ENCODE measurements around the gene PTPRU. TPM values are rescaled to one million over a fixed set of nuclear protein-coding genes. Genes with fewer than 3 reads are reported as not detected.

The PTPRU gene
- total RNA-seq, 1 experiment from 2014 or later: 45.5 TPM

DNA sequence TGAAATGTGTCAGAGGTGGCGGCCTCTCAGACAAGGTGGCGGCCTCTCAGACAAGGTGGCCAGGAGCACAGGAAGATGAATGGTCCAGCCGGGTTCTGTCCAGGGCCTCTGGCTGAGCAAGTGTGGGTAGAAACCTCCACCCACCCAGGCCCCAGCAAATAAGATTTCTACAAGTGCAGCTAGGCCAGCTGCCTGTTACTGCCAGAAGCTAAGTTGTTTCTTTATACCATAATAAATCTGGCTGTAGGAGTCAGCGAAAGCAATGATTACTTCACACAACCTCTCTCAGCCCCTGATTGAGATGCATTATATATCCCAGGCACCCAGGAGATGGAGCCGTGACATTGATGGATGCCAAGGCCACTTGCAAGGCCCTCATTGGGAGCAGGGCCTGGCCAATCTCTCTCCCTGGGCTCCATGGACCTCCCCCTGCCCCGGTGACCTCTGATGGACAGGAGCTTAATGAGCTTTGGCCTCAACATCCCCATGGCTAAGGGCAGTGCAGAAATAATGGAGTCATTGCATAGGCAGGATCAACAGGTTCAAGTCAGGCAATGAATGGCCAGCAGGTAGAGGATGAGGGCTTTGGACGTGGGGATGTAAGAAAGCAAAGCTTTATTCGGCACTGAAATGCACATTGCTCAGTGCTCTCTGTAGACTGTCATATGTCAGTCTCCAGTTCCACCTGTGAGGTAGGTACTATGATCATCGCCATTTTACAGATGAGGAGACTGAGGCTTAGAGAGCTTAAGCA, 92.9 kb downstream of the PTPRU start:
- Mint-ChIP-seq H3K27ac (no peak overlapping the region), H3K36me3 (ENCODE audit: insufficient read depth in 1 of 3, low read depth in 3 of 3) (peaks cover 9 to 27% (median 10%) of the 10 kb centered on the region in 3 experiments), H3K4me1 (peaks cover 22 to 24% of the 10 kb centered on the region in 2 experiments), H3K9me3 (peaks cover 4 to 6% of the 10 kb centered on the region in 2 experiments; a peak in 4 of 5 replicates), H3K4me3 (no peak overlapping the region), H3K27me3 (ENCODE audit: low read depth) (peaks cover 2% of the 10 kb centered on the region; the same call in 1 of the 2 replicates)
- no peak overlapping the region for H3K4ac ChIP-seq (ENCODE audit: low read depth, low read length)
- H3K79me2 ChIP-seq (ENCODE audit: insufficient read depth, low read length): no peaks in the 10 kb centered on the region
- H3K56ac ChIP-seq (ENCODE audit: insufficient read length, low read depth, low read length): no peak overlapping the region
- no peak overlapping the region for H4K8ac ChIP-seq (replicated peaks; ENCODE audit: insufficient read length, low read depth, low read length)
- H4K91ac ChIP-seq (ENCODE audit: insufficient read length, low read depth, low read length): no peak overlapping the region
- H2BK12ac ChIP-seq (ENCODE audit: insufficient read length, low read depth, low read length): no peak overlapping the region
- H3T11ph ChIP-seq (ENCODE audit: low read length): no peak overlapping the region
- no peak overlapping the region for H2AFZ ChIP-seq (ENCODE audit: low read length)
- no peaks in the 10 kb centered on the region; the same call in 1 of the 2 replicates for H3K4me1 ChIP-seq (ENCODE audit: insufficient read depth, low read length)
- WGBS (ENCODE audit: extremely low coverage, insufficient read length, low lambda C conversion rate): no CpG with 5 or more reads among the region's 9 CpGs
- H2BK20ac ChIP-seq (ENCODE audit: low read depth, low read length, poor library complexity, severe bottlenecking): no peak overlapping the region
- H2BK15ac ChIP-seq (ENCODE audit: low read depth, low read length): no peak overlapping the region
- H3K27me3 ChIP-seq (ENCODE audit: insufficient read depth, low read length): no peaks in the 10 kb centered on the region
- no peak overlapping the region for H3K27ac ChIP-seq (ENCODE audit: insufficient read length, low read depth, low read length)
- no peak overlapping the region for H2AK5ac ChIP-seq (ENCODE audit: insufficient read length, low read length)
- H3K79me1 ChIP-seq (ENCODE audit: insufficient read depth, low read depth, low read length, poor library complexity, severe bottlenecking): no peaks in the 10 kb centered on the region
- no peak overlapping the region for H3K23ac ChIP-seq (ENCODE audit: insufficient read length, low read depth, low read length)
- no peaks in the 10 kb centered on the region for H4K20me1 ChIP-seq (ENCODE audit: control insufficient read depth, insufficient read depth, insufficient read length)
- DNase-seq: no peak
- H2BK5ac ChIP-seq (ENCODE audit: insufficient read length, low read length): no peak overlapping the region
- H4K5ac ChIP-seq (ENCODE audit: insufficient read length, low read depth, low read length): no peak overlapping the region
- TF ChIP-seq, protein P1, sequence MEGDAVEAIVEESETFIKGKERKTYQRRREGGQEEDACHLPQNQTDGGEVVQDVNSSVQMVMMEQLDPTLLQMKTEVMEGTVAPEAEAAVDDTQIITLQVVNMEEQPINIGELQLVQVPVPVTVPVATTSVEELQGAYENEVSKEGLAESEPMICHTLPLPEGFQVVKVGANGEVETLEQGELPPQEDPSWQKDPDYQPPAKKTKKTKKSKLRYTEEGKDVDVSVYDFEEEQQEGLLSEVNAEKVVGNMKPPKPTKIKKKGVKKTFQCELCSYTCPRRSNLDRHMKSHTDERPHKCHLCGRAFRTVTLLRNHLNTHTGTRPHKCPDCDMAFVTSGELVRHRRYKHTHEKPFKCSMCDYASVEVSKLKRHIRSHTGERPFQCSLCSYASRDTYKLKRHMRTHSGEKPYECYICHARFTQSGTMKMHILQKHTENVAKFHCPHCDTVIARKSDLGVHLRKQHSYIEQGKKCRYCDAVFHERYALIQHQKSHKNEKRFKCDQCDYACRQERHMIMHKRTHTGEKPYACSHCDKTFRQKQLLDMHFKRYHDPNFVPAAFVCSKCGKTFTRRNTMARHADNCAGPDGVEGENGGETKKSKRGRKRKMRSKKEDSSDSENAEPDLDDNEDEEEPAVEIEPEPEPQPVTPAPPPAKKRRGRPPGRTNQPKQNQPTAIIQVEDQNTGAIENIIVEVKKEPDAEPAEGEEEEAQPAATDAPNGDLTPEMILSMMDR (conservative IDR thresholded peaks at IDR 0.05): no peak
- no peaks in the 10 kb centered on the region for H3K9me3 ChIP-seq (ENCODE audit: control insufficient read depth, low read depth, low read length)
- H2BK120ac ChIP-seq (ENCODE audit: low read depth, low read length, poor library complexity, severe bottlenecking): no peak overlapping the region
- no peak overlapping the region for H3K9ac ChIP-seq (ENCODE audit: extremely low read depth, insufficient read length, low read length)
- no peak overlapping the region for H3K4me2 ChIP-seq (ENCODE audit: insufficient read depth, insufficient read length, low read length)
- H3K18ac ChIP-seq (ENCODE audit: insufficient read length, low read depth, low read length): no peak overlapping the region
- no peak overlapping the region for H3K14ac ChIP-seq (ENCODE audit: insufficient read depth, low read length)
- H3K23me2 ChIP-seq (ENCODE audit: insufficient read length, low read depth, low read length, poor library complexity, severe bottlenecking): no peaks in the 10 kb centered on the region

Data from H9 (cell line).